ENCODE measurements around the gene NR1D1.

GRCh38 chr17:40056379-40057015, 43.9 kb downstream of the NR1D1 start:
- TF ChIP-seq ZNF423 (tag by site-specific recombination; IDR thresholded peaks at IDR 0.05) (no peak), OVOL3 (tag by site-specific recombination; IDR thresholded peaks at IDR 0.05) (no peak), ZNF747 (tag by site-specific recombination; IDR thresholded peaks at IDR 0.05) (no peak), ZNF488 (tag by site-specific recombination; IDR thresholded peaks at IDR 0.05) (no peak), CTCF (tag by site-specific recombination; IDR thresholded peaks at IDR 0.05) (no peak), ZNF24 (tag by site-specific recombination; IDR thresholded peaks at IDR 0.05) (no peak), ZNF26 (tag by site-specific recombination; IDR thresholded peaks at IDR 0.05) (no peak), ZBTB8A (tag by site-specific recombination; IDR thresholded peaks at IDR 0.05) (no peak), ZNF302 (tag by site-specific recombination; IDR thresholded peaks at IDR 0.05; ENCODE audit: low read depth) (no peak), SCRT1 (tag by site-specific recombination; IDR thresholded peaks at IDR 0.05; ENCODE audit: borderline replicate concordance) (no peak), BCL11A (tag by site-specific recombination; IDR thresholded peaks at IDR 0.05; ENCODE audit: low read depth) (no peak), ZSCAN18 (tag by site-specific recombination; IDR thresholded peaks at IDR 0.05) (no peak), ZNF645 (tag by site-specific recombination; IDR thresholded peaks at IDR 0.05) (no peak)

Data from HEK293 (cell line).